Adrenal gland (tissue), 12 donors: ENCODE data around the gene MAGEA1. TPM values are rescaled to one million over a fixed set of nuclear protein-coding genes. Genes with fewer than 3 reads are reported as not detected.
A peak's percentile ranks its signal among the peaks of the same experiment; 100 is the strongest.

Experiments used
- DNase-seq, 7 donors: peaks; one replicate each; pipeline ENCODE4 v3.0.0-alpha.2; 2019 to 2020
- H3K27ac ChIP-seq, 5 donors: fragments of 200-600 bp; sonication (generic) in 4 of 5; 1 replicate in 3 of 5; 2 replicates in 2 of 5; pipeline versions ENCODE4 v1.5.1 to v1.8.0; 2016 to 2020; ENCODE audit warnings: mild to moderate bottlenecking in 1 of 5
- H3K27me3 ChIP-seq: fragments of 200-600 bp; 2 replicates; pipeline ENCODE4 v1.8.0; 2021
- H3K36me3 ChIP-seq, 2 donors: fragments of 200-600 bp; replicated peaks in 1 of 2; 1 replicate in 1 of 2; 2 replicates in 1 of 2; pipeline versions ENCODE4 v1.5.1 to v1.8.0; 2018 to 2022
- H3K4me1 ChIP-seq, 2 donors: fragments of 200-600 bp; replicated peaks in 1 of 2; 1 replicate in 1 of 2; 2 replicates in 1 of 2; pipeline versions ENCODE4 v1.5.1 to v1.8.0; 2018 to 2021
- H3K4me3 ChIP-seq, 4 donors: fragments of 200-600 bp; sonication (generic) in 3 of 4; one replicate each; pipeline ENCODE4 v1.5.1; 2016 to 2018
- H3K9me3 ChIP-seq, 3 donors: fragments of 200-600 bp; sonication (generic) in 1 of 3; replicated peaks in 1 of 3; 1 replicate in 2 of 3; 2 replicates in 1 of 3; pipeline versions ENCODE4 v1.5.1 to v1.8.0; 2016 to 2021
- CTCF ChIP-seq, 6 experiments: fragments of 450-650 bp in 4 of 6; fragments of 200-600 bp in 2 of 6; sonication (generic) in 1 of 6; IDR thresholded peaks; 1 replicate in 5 of 6; 2 replicates in 1 of 6; pipeline versions ENCODE4 v1.5.1 to v1.8.0; 2016 to 2021; ENCODE audit warnings: antibody characterized with exemption in 6 of 6, mild to moderate bottlenecking in 2 of 6, moderate library complexity in 1 of 6
- POLR2A ChIP-seq, 2 donors: fragments of 450-650 bp; IDR thresholded peaks; one replicate each; pipeline ENCODE4 v1.6.1; 2017; ENCODE audit warnings: antibody characterized with exemption in 2 of 2, mild to moderate bottlenecking in 2 of 2, moderate library complexity in 1 of 2
- WGBS, 4 donors: extraction: QIAGEN DNeasy Blood & Tissue Kit in 2 of 4; methylation state at CpG; one replicate each; pipeline versions ENCODE4 v1.1.5 to v1.1.7; 2013 to 2017; 5-methylcytosine and 5-hydroxymethylcytosine counted together
- intact Hi-C, 2 donors: fragments of 100-400 bp; cut with DNase I; formaldehyde crosslinking; loops; one replicate each; pipeline versions ENCODE4 v1.14.1 to v1.15.0; 2022 to 2023
- polyA plus RNA-seq, 3 donors: library from polyadenylated mRNA; stranded (reverse); fragments of 200-250 nt in 2 of 3; fragments of 350-450 nt in 1 of 3; fragmentation: Illumina TruSeq in 1 of 3; extraction: RNeasy Lipid Tissue Mini Kit (QIAGEN cat#74804) in 1 of 3; gene quantifications; one replicate each; pipeline ENCODE4 v1.2.3, GENCODE V29; 2013 to 2014
- total RNA-seq, 9 donors: library from RNA; depleted of rRNA in 4 of 9; stranded (reverse); fragments of >200 nt in 4 of 9; fragments of 120-200 nt in 1 of 9; fragmentation: NEBNext Ultra II Directional in 1 of 9; extraction: Animal tissue kit (Norgen Biotek cat#: 25700) in 1 of 9; gene quantifications; one replicate each; pipeline versions ENCODE4 v1.1.0 to v1.2.4, GENCODE V29; 2013 to 2023
- donor health status: healthy with polysubstance abuse.
- donor health status: Bipolar disorder and iron deficiency.
- donor health status: DM: yes; HTN: yes; CAD: no.
- donor health status: DM: no; HTN: no; CAD: no.
- donor health status: DM: no; HTN: no; CAD: no.
- donor health status: DM: yes; HTN: yes; CAD: no.

Gene MAGEA1
- total and polyA plus RNA-seq, 12 donors: not detected

- H3K36me3 ChIP-seq: no peaks in the 10 kb centered on the region
- no peak overlapping the region for H3K4me3 ChIP-seq
- H3K27me3 ChIP-seq: peaks cover 22% of the 10 kb centered on the region
- intact Hi-C loops: no loop called here
- H3K4me1 ChIP-seq: no peaks in the 10 kb centered on the region
- H3K27ac ChIP-seq: no peak overlapping the region
- 25 to 45% (median 34%) methylated on average over 16 of the region's 16 CpGs for WGBS, 4 donors
- no peaks in the 10 kb centered on the region for H3K9me3 ChIP-seq
- TF ChIP-seq CTCF (IDR thresholded peaks at IDR 0.05) (no peak), POLR2A (IDR thresholded peaks at IDR 0.05) (no peak)
- DNase-seq: peak in 2 of 7 donors; percentile 1 to 8
Observed at GRCh38 chrX:153226344-153227185, 47.5 kb downstream of the MAGEA1 start.

Other genes with a start within 250 kb of the MAGEA1 start
- gene PNMA5, start 185.2 kb upstream of the MAGEA1 start, total RNA-seq: not detected
- gene PNMA5, start 185.2 kb upstream of the MAGEA1 start, polyA plus RNA-seq: under 1 TPM in 2 of 3 donors, not detected in 1; 0.07 to 0.16 TPM
- gene PNMA3, start 122.8 kb upstream of the MAGEA1 start, total RNA-seq: 10 to 100 TPM in 1 of 9 donors, 1 to 10 TPM in 5, under 1 TPM in 3; 0.06 to 25.5 (median 1.5) TPM
- 1 to 10 TPM in 2 of 3 donors, under 1 TPM in 1; 0.55 to 4.1 (median 3.4) TPM for gene PNMA3, start 122.8 kb upstream of the MAGEA1 start, polyA plus RNA-seq
- gene PNMA6A, start 106.8 kb upstream of the MAGEA1 start, total RNA-seq: 1 to 10 TPM in 5 of 9 donors, under 1 TPM in 4; 0.34 to 4.3 (median 1.5) TPM
- gene PNMA6A, start 106.8 kb upstream of the MAGEA1 start, polyA plus RNA-seq: 1 to 10 TPM in 2 of 3 donors, under 1 TPM in 1; 0.33 to 2.3 (median 2.1) TPM
- under 1 TPM in 4 of 9 donors, not detected in 5; 0.14 to 0.54 (median 0.32) TPM for gene PNMA6F, start 142.5 kb downstream of the MAGEA1 start, total RNA-seq
- 1 to 10 TPM in 1 of 3 donors, under 1 TPM in 2; 0.30 to 1.1 (median 0.40) TPM for gene PNMA6F, start 142.5 kb downstream of the MAGEA1 start, polyA plus RNA-seq
- gene ZNF275, start 154.9 kb downstream of the MAGEA1 start, total RNA-seq: 100 to 1,000 TPM in 5 of 9 donors, 10 to 100 TPM in 4; 64.1 to 252 (median 114) TPM
- gene ZNF275, start 154.9 kb downstream of the MAGEA1 start, polyA plus RNA-seq: 100 to 1,000 TPM in 1 of 3 donors, 10 to 100 TPM in 2; 22.8 to 216 (median 47.3) TPM
- gene PNMA6E, start 222.1 kb downstream of the MAGEA1 start, total RNA-seq: under 1 TPM in 5 of 9 donors, not detected in 4; 0.07 to 0.27 (median 0.13) TPM
- under 1 TPM in 2 of 3 donors, not detected in 1; 0.16 to 0.20 TPM for gene PNMA6E, start 222.1 kb downstream of the MAGEA1 start, polyA plus RNA-seq
- gene ZFP92, start 232.2 kb downstream of the MAGEA1 start, total RNA-seq: 1 to 10 TPM; 2.6 to 7.5 (median 4.1) TPM
- gene ZFP92, start 232.2 kb downstream of the MAGEA1 start, polyA plus RNA-seq: 1 to 10 TPM in 1 of 3 donors, under 1 TPM in 2; 0.71 to 4.2 (median 0.97) TPM